Limb (tissue), 2 donors: ENCODE measurements around the gene SLC39A8.

Experiments
- DNase-seq, 2 donors: peaks; one replicate each; pipeline ENCODE4 v3.0.0-alpha.2; 2016; ENCODE audit errors: extremely low spot score in 2 of 2

The SLC39A8 gene

DNA sequence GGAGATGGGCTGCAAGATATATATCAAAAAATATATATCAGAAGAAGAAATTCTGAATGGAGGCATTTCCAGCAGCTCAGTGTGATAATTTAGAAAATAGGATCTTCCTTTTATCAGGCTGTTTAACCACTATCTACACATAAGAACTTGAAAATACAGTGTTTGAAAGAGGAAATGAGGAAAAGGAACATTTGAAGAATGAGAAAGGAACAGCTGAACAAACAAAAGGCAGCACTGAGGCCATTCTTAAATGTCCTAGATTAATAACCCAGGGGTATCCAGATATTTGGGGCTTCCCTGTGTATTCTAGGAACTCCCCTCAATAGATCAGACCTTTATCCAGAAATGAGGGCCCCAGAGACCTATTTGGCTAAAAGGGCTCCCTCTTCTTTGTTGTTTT is 4.1 kb downstream of the SLC39A8 start:
- no peak for DNase-seq

- DNase-seq = no peak
Measured at GRCh38 chr4:102339018-102339417, 6.3 kb downstream of the SLC39A8 start.

- DNase-seq = no peak
Measured at GRCh38 chr4:102338405-102338804, 6.9 kb downstream of the SLC39A8 start.

DNA sequence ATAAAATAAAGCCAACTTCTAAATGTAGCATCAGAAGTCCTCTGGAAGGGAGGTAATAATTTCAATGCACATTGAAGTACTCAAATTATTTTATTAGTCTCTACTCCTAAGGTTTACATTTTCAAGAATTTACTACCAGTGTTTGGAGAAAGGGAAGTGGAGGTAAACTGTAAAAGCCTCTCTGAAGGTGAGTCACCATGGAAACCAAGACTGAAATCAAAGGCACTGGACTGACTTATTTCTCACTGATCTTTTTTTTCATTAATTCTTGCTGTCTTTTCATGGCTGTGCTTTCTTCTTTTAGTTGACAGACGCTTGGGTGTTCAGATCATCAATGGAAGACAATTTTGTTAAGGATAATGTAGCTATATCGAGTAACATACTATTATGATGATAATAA is 9.7 kb downstream of the SLC39A8 start:
- no peak for DNase-seq

GRCh38 chr4:102334624-102335023 is 10.7 kb downstream of the SLC39A8 start:
- no peak for DNase-seq

DNA sequence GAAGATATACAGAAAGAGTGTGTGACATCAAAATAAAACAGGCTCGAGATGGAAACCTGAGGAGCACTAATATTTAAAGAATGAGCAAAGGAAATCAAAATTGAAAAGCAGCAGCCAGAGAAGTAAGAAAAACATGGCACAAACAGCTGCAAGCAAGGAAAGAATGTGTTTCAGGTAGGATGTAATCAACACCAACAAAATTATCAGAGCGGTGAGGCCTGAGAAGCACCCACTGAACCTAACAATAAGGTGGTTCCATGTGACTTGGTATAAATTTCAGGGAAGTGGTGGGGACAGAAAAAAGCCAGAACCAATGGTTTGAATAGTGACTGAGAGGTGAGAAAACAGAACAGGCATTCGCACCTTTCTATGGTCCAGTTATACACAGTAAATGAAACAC is 11.5 kb downstream of the SLC39A8 start:
- no peak for DNase-seq

GRCh38 chr4:102328045-102328444 is 17.2 kb downstream of the SLC39A8 start:
- no peak for DNase-seq

DNA sequence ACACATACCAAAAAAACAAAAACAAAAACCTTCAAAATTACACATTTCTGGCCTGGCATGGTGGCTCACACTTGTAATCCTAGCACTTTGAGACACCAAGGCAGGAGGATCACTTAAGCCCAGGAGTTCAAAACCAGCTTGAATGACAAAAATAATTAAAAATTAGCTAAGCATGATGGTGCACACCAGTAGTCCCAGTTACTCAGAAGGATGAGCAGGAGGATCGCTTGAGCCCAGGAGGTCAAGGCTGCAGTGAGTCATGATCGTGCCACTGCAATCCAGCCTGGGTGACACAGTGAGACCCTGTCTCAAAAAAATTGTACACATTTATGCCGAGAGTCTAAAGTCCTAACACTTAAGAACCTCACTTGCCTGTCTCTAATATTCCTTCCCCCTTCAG is 18.3 kb downstream of the SLC39A8 start:
- no peak for DNase-seq

GRCh38 chr4:102324730-102325129 is 20.6 kb downstream of the SLC39A8 start:
- DNase-seq = peak in 1 of 2 donors; percentile 23

DNA sequence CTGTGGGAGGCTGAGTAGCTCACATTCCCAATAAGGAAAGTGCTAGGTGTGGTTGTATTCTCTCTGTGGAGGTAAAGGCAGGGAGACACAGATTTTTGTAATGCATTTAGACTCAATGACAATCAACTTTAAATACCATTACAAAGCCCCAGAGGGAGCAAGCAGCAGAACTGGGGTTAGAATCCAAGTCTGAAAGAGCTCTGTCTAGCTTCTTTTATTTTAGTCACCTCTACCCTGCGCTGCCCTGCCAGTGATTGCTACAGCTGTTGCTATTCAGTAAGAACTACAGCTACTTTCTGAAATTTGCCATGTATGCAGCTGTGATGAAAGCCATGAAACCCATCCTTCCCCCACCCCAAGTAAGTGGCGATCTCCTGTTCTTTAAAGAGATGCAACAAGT is 22.5 kb downstream of the SLC39A8 start:
- DNase-seq = no peak

DNA sequence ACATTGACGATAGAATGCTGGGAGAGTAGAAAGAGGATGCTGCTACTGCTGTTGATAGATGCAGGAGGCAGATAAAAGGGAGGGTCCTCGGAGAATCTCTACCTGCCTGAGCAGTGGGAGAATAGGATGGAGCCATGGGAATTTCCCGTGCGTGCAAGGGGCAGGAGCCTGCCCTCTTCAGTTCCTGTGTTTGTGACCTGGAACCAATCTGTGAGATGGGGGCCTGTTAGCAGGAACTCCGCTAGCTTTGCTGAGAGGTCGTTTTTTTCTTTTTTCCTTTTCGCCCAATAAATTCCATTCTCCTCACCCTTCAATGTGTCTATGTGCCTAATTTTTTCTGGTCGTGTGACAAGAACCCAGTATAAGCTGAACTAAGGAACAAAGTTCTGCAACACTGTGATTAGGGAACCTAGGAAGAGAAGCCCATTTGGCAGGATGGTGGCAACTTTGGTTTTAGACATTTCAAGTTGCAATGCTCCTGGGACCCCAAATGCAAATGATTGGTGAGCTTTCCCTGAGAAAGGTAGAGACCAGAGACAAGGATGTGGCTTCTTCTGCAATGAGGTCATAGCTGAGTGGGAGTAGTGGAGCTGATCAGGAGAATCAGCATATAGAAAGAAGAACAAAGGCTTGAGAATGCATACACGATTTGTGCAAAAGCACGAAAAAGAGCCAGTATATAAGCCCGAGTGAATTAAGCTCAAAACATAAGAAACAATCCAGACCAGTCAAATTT is 23.9 kb downstream of the SLC39A8 start:
- DNase-seq = no peak

- DNase-seq = no peak
Measured at GRCh38 chr4:102319594-102319993, 25.7 kb downstream of the SLC39A8 start.

GRCh38 chr4:102318526-102318925 is 26.8 kb downstream of the SLC39A8 start:
- DNase-seq = no peak

DNA sequence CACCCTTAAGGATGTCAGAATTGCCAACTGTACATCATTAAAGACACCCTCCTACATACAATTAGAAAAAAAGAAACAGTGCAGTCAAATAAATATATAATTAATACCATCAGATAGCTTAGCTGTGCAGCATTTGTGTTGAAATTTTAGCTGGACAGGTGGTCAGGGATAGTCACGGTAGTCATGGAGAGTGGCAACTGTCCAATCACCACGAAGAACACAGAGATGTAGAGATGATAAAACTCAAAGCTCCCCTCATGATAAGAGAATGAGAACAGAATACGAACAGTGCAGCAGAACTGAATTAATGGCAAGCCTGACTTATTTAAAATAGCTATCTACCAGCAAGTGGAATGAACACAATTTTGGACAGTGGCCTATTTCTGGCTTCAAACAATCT is 27.2 kb downstream of the SLC39A8 start:
- DNase-seq = no peak

- no peak for DNase-seq
Measured at GRCh38 chr4:102317459-102317858, 27.8 kb downstream of the SLC39A8 start.

- DNase-seq = no peak
Measured at GRCh38 chr4:102316585-102316984, 28.7 kb downstream of the SLC39A8 start.

DNA sequence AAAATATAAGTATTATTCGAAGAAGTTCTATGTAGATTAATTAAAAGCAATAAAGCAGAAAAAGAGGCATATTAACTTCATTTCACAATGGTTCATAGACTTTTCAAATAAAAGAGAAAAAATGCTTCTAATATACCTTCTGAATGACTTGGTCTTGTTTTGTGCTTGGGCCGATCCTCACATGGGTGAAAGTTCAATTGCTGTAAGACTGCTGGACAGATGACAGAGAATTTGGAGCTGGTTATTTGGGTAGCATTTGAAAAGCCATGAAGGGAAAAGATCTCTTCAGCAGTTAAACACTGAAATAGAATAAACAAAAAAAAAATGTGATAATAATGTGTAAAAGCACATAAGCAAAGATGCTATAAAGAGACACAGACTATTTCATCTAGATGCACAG is 29.8 kb downstream of the SLC39A8 start:
- no peak for DNase-seq

DNA sequence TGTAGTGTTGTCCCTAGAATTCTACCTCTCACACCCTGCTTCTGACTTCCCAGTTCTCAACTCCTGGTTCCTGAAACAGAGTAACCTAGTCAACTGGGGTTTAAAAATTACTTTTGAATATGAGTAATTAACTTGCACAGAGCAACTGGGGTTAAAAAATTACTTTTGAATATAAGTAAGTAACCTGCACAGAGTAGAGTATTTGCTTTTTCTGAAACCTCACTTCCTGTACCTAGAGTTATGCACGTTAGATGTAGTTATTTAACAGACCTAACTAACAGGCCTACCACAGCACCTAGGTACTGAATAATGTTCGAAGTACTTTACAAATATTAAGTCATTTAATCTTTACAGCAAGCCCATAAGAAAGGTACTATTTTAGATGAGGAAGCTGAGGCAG is 32.9 kb downstream of the SLC39A8 start:
- DNase-seq = no peak

- DNase-seq = no peak
Measured at GRCh38 chr4:102311912-102312311, 33.4 kb downstream of the SLC39A8 start.

GRCh38 chr4:102311407-102311806 is 33.9 kb downstream of the SLC39A8 start:
- DNase-seq = no peak

- DNase-seq = no peak
Measured at GRCh38 chr4:102308032-102308799, 37.1 kb downstream of the SLC39A8 start.

- DNase-seq = no peak
Measured at GRCh38 chr4:102305666-102306065, 39.6 kb downstream of the SLC39A8 start.

GRCh38 chr4:102302762-102303161 is 42.5 kb downstream of the SLC39A8 start:
- DNase-seq = no peak
